Fibroblast of lung (primary cell): ENCODE results near the gene RPGRIP1. TPM values are rescaled to one million over a fixed set of nuclear protein-coding genes. Genes with fewer than 3 reads are reported as not detected.
"Not testable (repeated sequence)": the region's sequence is repeated elsewhere in the genome, so short reads cannot be mapped to it uniquely, and the experiment has no call there.

Experiments used
- DNase-seq, 2 donors: peaks; one replicate each; pipeline versions ENCODE4 v3.0.0 to v3.0.0-alpha.2; 2010; ENCODE audit warnings: low read depth in 2 of 2
- H2AFZ ChIP-seq: 2 replicates; pipeline ENCODE4 v1.5.1; 2012; ENCODE audit warnings: low read length, control low read depth, inconsistent platforms
- H3K27ac ChIP-seq: 2 replicates; pipeline ENCODE4 v1.5.1; 2011; ENCODE audit warnings: low read length, control low read depth; ENCODE audit not compliant: insufficient read depth
- H3K27me3 ChIP-seq: 2 replicates; pipeline ENCODE4 v1.5.1; 2011; ENCODE audit warnings: mild to moderate bottlenecking, low read length; ENCODE audit not compliant: control insufficient read depth, insufficient read depth
- H3K36me3 ChIP-seq: 2 replicates; pipeline ENCODE4 v1.5.1; 2011; ENCODE audit warnings: low read length; ENCODE audit not compliant: control insufficient read depth, insufficient read depth
- H3K4me1 ChIP-seq: 2 replicates; pipeline ENCODE4 v1.5.1; 2011; ENCODE audit warnings: low read length; ENCODE audit not compliant: control insufficient read depth, insufficient read depth; ENCODE audit errors: extremely low read depth
- H3K4me2 ChIP-seq: 2 replicates; pipeline ENCODE4 v1.5.1; 2011; ENCODE audit warnings: low read length, control low read depth; ENCODE audit not compliant: insufficient read depth; ENCODE audit errors: extremely low read depth
- H3K4me3 ChIP-seq, 4 experiments: fragments of 200-600 bp in 1 of 4; sonication (generic) in 1 of 4; replicated peaks in 1 of 4; 2 replicates each; pipeline ENCODE4 v1.5.1; 2011 to 2016; ENCODE audit warnings: low read length in 4 of 4, low read depth in 3 of 4, mild to moderate bottlenecking in 3 of 4, control low read depth in 2 of 4, inconsistent platforms in 1 of 4, mixed read lengths in 1 of 4; ENCODE audit not compliant: insufficient read depth in 1 of 4; ENCODE audit errors: control extremely low read depth in 1 of 4
- H3K79me2 ChIP-seq: 2 replicates; pipeline ENCODE4 v1.5.1; 2012; ENCODE audit warnings: mild to moderate bottlenecking, low read length, inconsistent platforms; ENCODE audit not compliant: control insufficient read depth, insufficient read depth
- H3K9ac ChIP-seq: 2 replicates; pipeline ENCODE4 v1.5.1; 2011; ENCODE audit warnings: mild to moderate bottlenecking, low read length, control low read depth; ENCODE audit not compliant: insufficient read depth
- H3K9me3 ChIP-seq: 2 replicates; pipeline ENCODE4 v1.5.1; 2012; ENCODE audit warnings: low read depth, low read length; ENCODE audit not compliant: control insufficient read depth, insufficient read depth
- H4K20me1 ChIP-seq: 2 replicates; pipeline ENCODE4 v1.5.1; 2011; ENCODE audit warnings: low read length; ENCODE audit not compliant: control insufficient read depth, insufficient read depth; ENCODE audit errors: extremely low read depth
- CTCF ChIP-seq, 2 donors: IDR thresholded peaks in 1 of 2; conservative IDR thresholded peaks in 1 of 2; 1 replicate in 1 of 2; 2 replicates in 1 of 2; pipeline ENCODE4 v1.5.1; 2011 to 2012; ENCODE audit warnings: low read length in 2 of 2, control low read depth in 1 of 2, inconsistent platforms in 1 of 2, low read depth in 1 of 2, mild to moderate bottlenecking in 1 of 2
- EZH2 ChIP-seq: IDR thresholded peaks from 2 replicates; pipeline ENCODE4 v1.5.1; 2012; ENCODE audit warnings: low read length, control low read depth, mild to moderate bottlenecking; ENCODE audit errors: missing control alignments
- polyA plus RNA-seq, 2 donors: library from polyadenylated mRNA; depleted of rRNA in 1 of 2; stranded (reverse) in 1 of 2; unstranded in 1 of 2; fragments of >200 nt; gene quantifications; 2 replicates each; pipeline ENCODE4 v1.2.1, GENCODE V29; 2011 to 2012; ENCODE audit warnings: missing spikeins in 1 of 2
- total RNA-seq: library from RNA; depleted of rRNA; stranded (reverse); fragments of >200 nt; gene quantifications from 2 replicates; pipeline ENCODE4 v1.2.1, GENCODE V29; 2014

Gene RPGRIP1
- total and polyA plus RNA-seq, 2 donors (not counting 1 experiment from before 2014, with no cell fraction given), result under 0.01 to 0.32 TPM

- H3K4me2 ChIP-seq, result no peak overlapping the region
- H3K9ac ChIP-seq, result no peak overlapping the region
- no peak overlapping the region for H3K27ac ChIP-seq
- H3K4me1 ChIP-seq, result no peaks in the 10 kb centered on the region
- H3K9me3 ChIP-seq, result no peaks in the 10 kb centered on the region
- no peak for TF ChIP-seq EZH2
- no peak for TF ChIP-seq CTCF (conservative IDR thresholded peaks at IDR 0.05 in 1 of 2, IDR thresholded peaks at IDR 0.05 in 1 of 2; ENCODE audit: low read depth in 1 of 2, low read length in 2 of 2)
- no peak overlapping the region for H2AFZ ChIP-seq
- H3K4me3 ChIP-seq, result no peak overlapping the region
- H3K36me3 ChIP-seq, result no peaks in the 10 kb centered on the region
- H3K79me2 ChIP-seq, result no peaks in the 10 kb centered on the region
- DNase-seq, result no peak
- H3K27me3 ChIP-seq, result no peaks in the 10 kb centered on the region
- no peaks in the 10 kb centered on the region for H4K20me1 ChIP-seq
Measured at GRCh38 chr14:21287168-21287567, 7.3 kb downstream of the RPGRIP1 start.

- not testable (repeated sequence) for H3K36me3 ChIP-seq, H3K79me2 ChIP-seq, H3K4me3 ChIP-seq, H3K9me3 ChIP-seq, H3K4me2 ChIP-seq, DNase-seq, H3K4me1 ChIP-seq, H3K9ac ChIP-seq, H2AFZ ChIP-seq, H3K27ac ChIP-seq, H3K27me3 ChIP-seq, H4K20me1 ChIP-seq
Measured at GRCh38 chr14:21294026-21294425, 14.1 kb downstream of the RPGRIP1 start.

GRCh38 chr14:21298358-21298757, 18.5 kb downstream of the RPGRIP1 start:
- no peak for TF ChIP-seq EZH2
- TF ChIP-seq CTCF (conservative IDR thresholded peaks at IDR 0.05 in 1 of 2, IDR thresholded peaks at IDR 0.05 in 1 of 2; ENCODE audit: low read depth in 1 of 2, low read length in 2 of 2), result no peak

More at GRCh38 chr14:21298358-21298757, 18.5 kb downstream of the RPGRIP1 start:
- Histone ChIP-seq H4K20me1 (no peaks in the 10 kb centered on the region), H2AFZ (no peak overlapping the region), H3K4me1 (no peaks in the 10 kb centered on the region), H3K4me3 (no peak overlapping the region), H3K9me3 (no peaks in the 10 kb centered on the region), H3K27ac (no peak overlapping the region), H3K27me3 (peaks cover 7% of the 10 kb centered on the region), H3K79me2 (no peaks in the 10 kb centered on the region), H3K9ac (no peak overlapping the region), H3K36me3 (no peaks in the 10 kb centered on the region), H3K4me2 (no peak overlapping the region)
- no peak for DNase-seq
